Measurements from ENCODE around the gene TAP2.

- TF ChIP-seq CTCF (IDR thresholded peaks at IDR 0.05) (no peak), EZH2 (IDR thresholded peaks at IDR 0.05; ENCODE audit: borderline replicate concordance, insufficient read depth, low read depth, low read length, poor library complexity, severe bottlenecking) (no peak)
Observed at GRCh38 chr6:32815115-32815514, 23.4 kb downstream of the TAP2 start.
